Mesothelial cell of epicardium (in vitro differentiated cells): ENCODE data around the gene CCND2. TPM values are rescaled to one million over a fixed set of nuclear protein-coding genes. Genes with fewer than 3 reads are reported as not detected.
A peak's percentile ranks its signal among the peaks of the same experiment; 100 is the strongest.

Source experiments
- DNase-seq, 2 experiments: peaks; one replicate each; pipeline ENCODE4 v3.0.0; 2021; ENCODE audit warnings: low spot score in 2 of 2; ENCODE audit not compliant: unreplicated experiment in 2 of 2
- H3K27ac Mint-ChIP-seq: 2 replicates; pipeline ENCODE4 v1.8.0; 2021; ENCODE audit warnings: mixed read lengths
- H3K27me3 Mint-ChIP-seq: 2 replicates; pipeline ENCODE4 v1.8.0; 2021; ENCODE audit warnings: low read depth, mixed read lengths
- H3K36me3 Mint-ChIP-seq: 2 replicates; pipeline ENCODE4 v1.8.0; 2021; ENCODE audit warnings: mixed read lengths
- H3K4me1 Mint-ChIP-seq: 2 replicates; pipeline ENCODE4 v1.8.0; 2021; ENCODE audit warnings: mixed read lengths
- H3K4me3 Mint-ChIP-seq: 2 replicates; pipeline ENCODE4 v1.8.0; 2021; ENCODE audit warnings: mild to moderate bottlenecking, moderate library complexity, mixed read lengths
- H3K9me3 Mint-ChIP-seq: 2 replicates; pipeline ENCODE4 v1.8.0; 2021; ENCODE audit warnings: mixed read lengths
- CTCF ChIP-seq: fragments of 200-600 bp; sonication (generic); IDR thresholded peaks from one replicate; pipeline ENCODE4 v1.5.0; 2021; ENCODE audit warnings: antibody characterized with exemption; ENCODE audit not compliant: unreplicated experiment
- total RNA-seq: library from RNA; stranded (reverse); gene quantifications from 3 replicates; pipeline ENCODE4 v1.2.1, GENCODE V29; 2021

CCND2 gene
- total RNA-seq, 1 donor from 2014 or later = 412 TPM

- no peaks in the 10 kb centered on the region for H3K9me3 Mint-ChIP-seq
These were observed 49.2 kb downstream of the CCND2 start for GRCh38 chr12:4322726-4323125.

More at GRCh38 chr12:4322726-4323125, 49.2 kb downstream of the CCND2 start:
- no peak for DNase-seq
- peak overlapping the region; percentile 14 for H3K4me3 Mint-ChIP-seq
- H3K36me3 Mint-ChIP-seq = peaks cover 5% of the 10 kb centered on the region
- H3K27ac Mint-ChIP-seq = no peak overlapping the region
- peaks cover 34% of the 10 kb centered on the region for H3K4me1 Mint-ChIP-seq
- TF ChIP-seq CTCF = no peak
- H3K27me3 Mint-ChIP-seq = no peaks in the 10 kb centered on the region

Other genes with a start within 250 kb of the CCND2 start
- gene TIGAR, start 47.5 kb downstream of the CCND2 start, total RNA-seq = 16.7 to 22.1 TPM (median 21.0 TPM) in 3 replicates
- not detected in 3 replicates for gene FGF23, start 106.0 kb downstream of the CCND2 start, total RNA-seq
- not detected in 3 replicates for gene FGF6, start 172.1 kb downstream of the CCND2 start, total RNA-seq